H1 (cell line): Measurements from ENCODE around the gene TMBIM6. TPM values are rescaled to one million over a fixed set of nuclear protein-coding genes. Genes with fewer than 3 reads are reported as not detected.

Experiments
- CTCF ChIA-PET: fragments of 300-600 bp; sonication (Branson Sonifier 250); formaldehyde crosslinking; loops from one replicate; lab custom pipeline; 2021; ENCODE audit not compliant: partially characterized antibody; lab: Charles Lee
- POLR2A ChIA-PET: fragments of 300-600 bp; sonication (Branson Sonifier 250); formaldehyde crosslinking; loops from one replicate; lab custom pipeline; 2021; ENCODE audit warnings: inconsistent platforms; ENCODE audit not compliant: partially characterized antibody; lab: Charles Lee
- DNase-seq, 2 experiments: peaks; one replicate each; pipeline versions ENCODE4 v3.0.0 to v3.0.0-alpha.2; 2010 to 2022; ENCODE audit warnings: low spot score in 2 of 2, low read depth in 1 of 2, mixed read lengths in 1 of 2
- FAIRE-seq: peaks from 2 replicates; lab custom pipeline; 2011; peaks lifted over from hg19 to GRCh38; lab: Jason Lieb, UNC
- H2AFZ ChIP-seq: 2 replicates; pipeline ENCODE4 v1.8.1; 2012; ENCODE audit warnings: low read length, inconsistent platforms
- H2AK5ac ChIP-seq: 2 replicates; pipeline ENCODE4 v1.6.1; 2013; ENCODE audit warnings: low read depth, low read length
- H2BK120ac ChIP-seq: replicated peaks from 2 replicates; pipeline ENCODE3; 2013; ENCODE audit warnings: low read depth, low read length, inconsistent platforms
- H2BK12ac ChIP-seq: 2 replicates; pipeline ENCODE4 v1.6.1; 2013; ENCODE audit warnings: low read depth, low read length
- H2BK15ac ChIP-seq: 2 replicates; pipeline ENCODE4 v1.6.1; 2013; ENCODE audit warnings: low read length
- H2BK20ac ChIP-seq: 2 replicates; pipeline ENCODE4 v1.6.1; 2013; ENCODE audit warnings: low read length
- H2BK5ac ChIP-seq: 2 replicates; pipeline ENCODE4 v1.6.1; 2013; ENCODE audit warnings: low read depth, low read length
- H3K14ac ChIP-seq: 2 replicates; pipeline ENCODE4 v1.6.1; 2013; ENCODE audit warnings: inconsistent platforms; ENCODE audit not compliant: insufficient read length
- H3K18ac ChIP-seq: 2 replicates; pipeline ENCODE4 v1.6.1; 2013; ENCODE audit warnings: low read length; ENCODE audit errors: extremely low read depth
- H3K23ac ChIP-seq: 2 replicates; pipeline ENCODE4 v1.6.1; 2013; ENCODE audit warnings: inconsistent platforms; ENCODE audit not compliant: insufficient read length
- H3K23me2 ChIP-seq: 2 replicates; pipeline ENCODE4 v1.6.1; 2013; ENCODE audit warnings: low read depth, low read length
- H3K27ac ChIP-seq: 2 replicates; pipeline ENCODE4 v1.6.1; 2011; ENCODE audit warnings: low read depth, low read length, inconsistent platforms
- H3K27me3 ChIP-seq, 4 experiments: replicated peaks in 1 of 4; 1 replicate in 1 of 4; 2 replicates in 3 of 4; pipeline versions ENCODE4 v1.6.1 to v1.8.1; 2011 to 2013; ENCODE audit warnings: low read length in 3 of 4, mild to moderate bottlenecking in 3 of 4, inconsistent platforms in 2 of 4, mixed read lengths in 2 of 4, moderate library complexity in 1 of 4; ENCODE audit not compliant: control insufficient read depth in 3 of 4, insufficient read depth in 3 of 4; ENCODE audit errors: extremely low read depth in 1 of 4
- H3K36me3 ChIP-seq, 4 experiments: 2 replicates each; pipeline versions ENCODE4 v1.6.1 to v1.8.1; 2011 to 2013; ENCODE audit warnings: mild to moderate bottlenecking in 4 of 4, low read length in 3 of 4, moderate library complexity in 2 of 4, control low read depth in 1 of 4, inconsistent platforms in 1 of 4; ENCODE audit not compliant: insufficient read depth in 4 of 4, control insufficient read depth in 2 of 4
- H3K4ac ChIP-seq: replicated peaks from 2 replicates; pipeline ENCODE3; 2013; ENCODE audit warnings: low read length, low read depth, mixed read lengths, inconsistent platforms; ENCODE audit not compliant: insufficient read length
- H3K4me1 ChIP-seq, 4 experiments: replicated peaks in 1 of 4; 1 replicate in 1 of 4; 2 replicates in 3 of 4; pipeline versions ENCODE4 v1.6.1 to v1.8.1; 2011 to 2013; ENCODE audit warnings: low read length in 3 of 4, inconsistent platforms in 2 of 4, mixed read lengths in 1 of 4; ENCODE audit not compliant: insufficient read depth in 4 of 4, control insufficient read depth in 3 of 4
- H3K4me2 ChIP-seq, 2 experiments: 2 replicates each; pipeline versions ENCODE4 v1.6.1 to v1.8.1; 2011 to 2013; ENCODE audit warnings: low read depth in 2 of 2, low read length in 2 of 2, control low read depth in 1 of 2, inconsistent platforms in 1 of 2, mild to moderate bottlenecking in 1 of 2; ENCODE audit not compliant: insufficient read depth in 1 of 2
- H3K4me3 ChIP-seq, 4 experiments: fragments of 200-600, 300-600 bp in 1 of 4; sonication (generic), shearing (Covaris generic), sonication (Bioruptor Twin) in 1 of 4; 2 replicates each; pipeline versions ENCODE4 v1.5.1 to v1.8.1; 2011 to 2016; ENCODE audit warnings: low read length in 4 of 4, low read depth in 3 of 4, control low read depth in 2 of 4, inconsistent platforms in 2 of 4, mild to moderate bottlenecking in 2 of 4, mixed read lengths in 1 of 4, moderate library complexity in 1 of 4; ENCODE audit not compliant: insufficient read depth in 2 of 4; ENCODE audit errors: extremely low read depth in 1 of 4
- H3K56ac ChIP-seq: replicated peaks from 2 replicates; pipeline ENCODE3; 2013; ENCODE audit warnings: low read depth, mild to moderate bottlenecking, mixed read lengths, low read length, inconsistent platforms; ENCODE audit not compliant: insufficient read length
- H3K79me1 ChIP-seq: 2 replicates; pipeline ENCODE4 v1.6.1; 2013; ENCODE audit warnings: low read depth, low read length, control low read depth
- H3K79me2 ChIP-seq, 2 experiments: 2 replicates each; pipeline versions ENCODE4 v1.6.1 to v1.8.1; 2012 to 2013; ENCODE audit warnings: low read length in 2 of 2, mild to moderate bottlenecking in 2 of 2, inconsistent platforms in 1 of 2; ENCODE audit not compliant: insufficient read depth in 2 of 2, control insufficient read depth in 1 of 2
- H3K9ac ChIP-seq, 4 experiments: replicated peaks in 1 of 4; 1 replicate in 1 of 4; 2 replicates in 3 of 4; pipeline versions ENCODE4 v1.6.1 to v1.8.1; 2011 to 2013; ENCODE audit warnings: low read depth in 3 of 4, low read length in 3 of 4, control low read depth in 2 of 4, mild to moderate bottlenecking in 2 of 4, moderate library complexity in 2 of 4, inconsistent platforms in 1 of 4; ENCODE audit errors: extremely low read depth in 1 of 4
- H3K9me3 ChIP-seq, 2 experiments: 2 replicates each; pipeline versions ENCODE4 v1.6.1 to v1.8.1; 2012 to 2013; ENCODE audit warnings: mild to moderate bottlenecking in 2 of 2, moderate library complexity in 2 of 2, control low read depth in 1 of 2, inconsistent platforms in 1 of 2, low read depth in 1 of 2, low read length in 1 of 2, mixed read lengths in 1 of 2; ENCODE audit not compliant: insufficient read depth in 2 of 2
- H4K20me1 ChIP-seq, 2 experiments: replicated peaks in 1 of 2; 2 replicates each; pipeline versions ENCODE3 to v1.8.1; 2011 to 2013; ENCODE audit warnings: inconsistent platforms in 2 of 2, low read length in 2 of 2, mild to moderate bottlenecking in 1 of 2; ENCODE audit not compliant: insufficient read depth in 2 of 2, control insufficient read depth in 1 of 2
- H4K5ac ChIP-seq: 2 replicates; pipeline ENCODE4 v1.6.1; 2013; ENCODE audit warnings: low read length, low read depth, mixed read lengths, inconsistent platforms; ENCODE audit not compliant: insufficient read length
- H4K8ac ChIP-seq: 2 replicates; pipeline ENCODE4 v1.8.0; 2013; ENCODE audit warnings: mild to moderate bottlenecking, moderate library complexity, low read length, inconsistent platforms; ENCODE audit not compliant: insufficient read depth; ENCODE audit errors: extremely low read depth
- H4K91ac ChIP-seq: replicated peaks from 2 replicates; pipeline ENCODE3; 2013; ENCODE audit warnings: low read length, mixed read lengths, inconsistent platforms; ENCODE audit not compliant: insufficient read length
- BACH1 ChIP-seq: IDR thresholded peaks from 2 replicates; pipeline ENCODE4 v1.6.1; 2012; ENCODE audit warnings: low read length, improper control_type of control experiment
- CREB1 ChIP-seq: IDR thresholded peaks from 2 replicates; pipeline ENCODE4 v1.6.1; 2012; ENCODE audit warnings: inconsistent platforms
- CTBP2 ChIP-seq: IDR thresholded peaks from 2 replicates; pipeline ENCODE4 v1.7.0; 2011; ENCODE audit warnings: borderline replicate concordance, mild to moderate bottlenecking, moderate library complexity, mixed read lengths, low read length; ENCODE audit not compliant: insufficient read depth, insufficient read length
- CTCF ChIP-seq, 3 experiments: IDR thresholded peaks; 1 replicate in 2 of 3; 2 replicates in 1 of 3; pipeline versions ENCODE4 v1.5.1 to v1.6.1; 2011; ENCODE audit warnings: low read length in 3 of 3, mild to moderate bottlenecking in 3 of 3, inconsistent platforms in 2 of 3, low read depth in 1 of 3, moderate library complexity in 1 of 3; ENCODE audit not compliant: insufficient read depth in 1 of 3; ENCODE audit errors: control extremely low read depth in 1 of 3
- GABPA ChIP-seq: IDR thresholded peaks from 2 replicates; pipeline ENCODE4 v1.6.1; 2011; ENCODE audit warnings: mild to moderate bottlenecking, low read length, moderate library complexity, borderline replicate concordance; ENCODE audit not compliant: insufficient read depth
- JUN ChIP-seq: IDR thresholded peaks from 2 replicates; pipeline ENCODE4 v1.6.1; 2011; ENCODE audit warnings: low read depth, mild to moderate bottlenecking, improper control_type of control experiment, low read length
- MAFK ChIP-seq: IDR thresholded peaks from 2 replicates; pipeline ENCODE4 v1.6.1; 2012; ENCODE audit warnings: low read depth, mild to moderate bottlenecking, improper control_type of control experiment, low read length
- NANOG ChIP-seq: IDR thresholded peaks from 2 replicates; pipeline ENCODE4 v1.6.1; 2011; ENCODE audit warnings: low read length, low read depth, mild to moderate bottlenecking, inconsistent platforms; ENCODE audit not compliant: insufficient read depth, poor library complexity, severe bottlenecking
- TEAD4 ChIP-seq: IDR thresholded peaks from 2 replicates; pipeline ENCODE4 v1.6.1; 2012; ENCODE audit warnings: low read depth, low read length, inconsistent platforms, mixed read lengths
- WGBS, 2 experiments: shearing (Covaris generic) in 1 of 2; methylation state at CpG; one replicate each; pipeline versions ENCODE4 v1.1.6 to v1.1.7; 2013 to 2015; ENCODE audit warnings: low lambda C conversion rate in 2 of 2, mixed read lengths in 2 of 2, inconsistent platforms in 1 of 2, low coverage in 1 of 2, missing lambda C conversion rate in 1 of 2; ENCODE audit not compliant: insufficient replicate concordance in 2 of 2, insufficient coverage in 1 of 2, insufficient read length in 1 of 2; ENCODE audit errors: extremely low coverage in 1 of 2, missing lambda C conversion rate in 1 of 2; 5-methylcytosine and 5-hydroxymethylcytosine counted together
- polyA plus RNA-seq, 7 experiments: library from polyadenylated mRNA; depleted of rRNA in 3 of 7; stranded (reverse) in 5 of 7; unstranded in 2 of 7; fragments of >200 nt in 5 of 7; fragments of 200-250 nt in 2 of 7; gene quantifications; 1 replicate in 5 of 7; 2 replicates in 1 of 7; 4 replicates in 1 of 7; pipeline versions ENCODE4 v1.2.1 to v1.2.3, GENCODE V29; 2011 to 2013; ENCODE audit warnings: missing spikeins in 2 of 7, mixed read lengths in 2 of 7
- total RNA-seq: library from RNA; stranded (reverse); fragmentation: NEBNext Ultra II Directional; extraction: Animal tissue kit (Norgen Biotek cat#: 25700); gene quantifications from 2 replicates; pipeline ENCODE4 v1.2.1, GENCODE V29; 2021

The TMBIM6 gene
- total and polyA plus RNA-seq, 2 of the 8 experiments (the other 6 are each of a cell fraction or from before 2014, with no cell fraction given) = 423 to 556 TPM

DNA sequence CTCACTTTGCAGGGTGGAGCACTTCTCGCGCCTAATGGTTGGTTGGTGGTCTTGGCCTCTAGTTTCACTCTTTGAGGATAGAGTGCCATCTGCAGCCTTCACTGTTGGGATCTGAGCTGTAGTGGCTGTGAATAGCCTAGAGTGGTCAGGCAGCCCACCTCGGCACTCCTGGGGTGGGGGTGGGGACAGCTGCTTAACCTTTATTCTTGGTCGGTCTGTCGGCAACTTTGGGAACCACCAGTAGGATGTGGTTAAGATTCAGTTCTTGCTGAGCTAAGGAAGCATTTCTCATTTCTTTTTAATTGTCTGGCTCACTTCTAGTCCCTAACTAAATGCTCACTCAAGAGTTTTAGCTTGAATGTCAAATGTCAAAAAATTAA lies 21.1 kb downstream of the TMBIM6 start:
- no peak overlapping the region for H3K4me3 ChIP-seq
- H3K4ac ChIP-seq = no peak overlapping the region
- H2BK15ac ChIP-seq = no peak overlapping the region
- H3K18ac ChIP-seq = no peak overlapping the region
- H3K79me1 ChIP-seq = no peaks in the 10 kb centered on the region
- H4K91ac ChIP-seq = no peak overlapping the region
- H3K36me3 ChIP-seq = peaks cover 34 to 70% (median 58%) of the 10 kb centered on the region in 4 experiments
- H2BK120ac ChIP-seq = no peak overlapping the region
- no peaks in the 10 kb centered on the region for H3K9me3 ChIP-seq
- no peak overlapping the region for H2AFZ ChIP-seq
- H3K9ac ChIP-seq = no peak overlapping the region
- H3K14ac ChIP-seq = no peak overlapping the region
- H4K20me1 ChIP-seq = peaks cover 2 to 11% of the 10 kb centered on the region in 2 experiments
- H4K5ac ChIP-seq = no peak overlapping the region
- H2BK20ac ChIP-seq = no peak overlapping the region
- no peak overlapping the region for H3K23ac ChIP-seq
- H3K56ac ChIP-seq = no peak overlapping the region
- 98% methylated on average over 5 of the region's 5 CpGs; no CpG with 5 or more reads in 1 of the 2 experiments for WGBS, 2 experiments
- peaks cover 0 to 2% (median 0%) of the 10 kb centered on the region in 4 experiments; a peak in 1 of 7 replicates for H3K4me1 ChIP-seq
- H2BK5ac ChIP-seq = no peak overlapping the region
- no peaks in the 10 kb centered on the region for H3K79me2 ChIP-seq
- POLR2A ChIA-PET = interaction anchor here (1.3 to 4.0 kb wide), 3 partner anchors 10 to 21 kb away, joined by 3 to 18 read pairs (median 5); partner anchors contain the start of gene TMBIM6
- no peak for DNase-seq
- no peak overlapping the region for H3K4me2 ChIP-seq
- TF ChIP-seq JUN (no peak), TEAD4 (no peak), CTBP2 (no peak), NANOG (no peak), GABPA (no peak), BACH1 (no peak), CTCF (IDR thresholded peaks at IDR 0.05; ENCODE audit: control extremely low read depth in 1 of 3, insufficient read depth in 1 of 3, low read depth in 1 of 3, low read length in 3 of 3) (no peak), MAFK (no peak), CREB1 (no peak)
- TF ChIP-seq, all 59 proteins: peak for 0
- CTCF ChIA-PET = interaction anchor here (0.7 to 14.5 kb wide), 29 partner anchors 8 to 222 kb away, joined by 3 to 119 read pairs (median 4); partner anchors contain the start of gene TMBIM6
- H2AK5ac ChIP-seq = no peak overlapping the region
- no peak overlapping the region for H4K8ac ChIP-seq
- no peaks in the 10 kb centered on the region for H3K27me3 ChIP-seq
- H2BK12ac ChIP-seq = no peak overlapping the region
- H3K27ac ChIP-seq = no peak overlapping the region
- H3K23me2 ChIP-seq = no peaks in the 10 kb centered on the region
- FAIRE-seq = no peak
